H7 (cell line): ENCODE data around the gene SMCO4. TPM values are rescaled to one million over a fixed set of nuclear protein-coding genes. Genes with fewer than 3 reads are reported as not detected.
A peak's percentile ranks its signal among the peaks of the same experiment; 100 is the strongest.

Experiments used
- DNase-seq: peaks from one replicate; pipeline ENCODE4 v3.0.0; 2012
- H3K27me3 ChIP-seq: 2 replicates; pipeline ENCODE4 v1.6.0; 2011; ENCODE audit warnings: mild to moderate bottlenecking, low read length; ENCODE audit not compliant: control insufficient read depth, insufficient read depth
- H3K36me3 ChIP-seq: replicated peaks from 2 replicates; pipeline ENCODE4 v1.5.1; 2011; ENCODE audit warnings: low read length; ENCODE audit not compliant: control insufficient read depth, insufficient read depth
- H3K4me3 ChIP-seq: 2 replicates; pipeline ENCODE4 v1.5.1; 2011; ENCODE audit warnings: low read depth, mild to moderate bottlenecking, control low read depth, low read length, moderate library complexity; ENCODE audit not compliant: insufficient read depth
- total RNA-seq: library from RNA; depleted of rRNA; stranded (reverse); fragments of >200 nt; shearing (Covaris generic); gene quantifications from 2 replicates; pipeline ENCODE4 v1.2.3, GENCODE V29; 2014

SMCO4 gene
- total RNA-seq, 1 experiment from 2014 or later: 84.9 TPM

DNA sequence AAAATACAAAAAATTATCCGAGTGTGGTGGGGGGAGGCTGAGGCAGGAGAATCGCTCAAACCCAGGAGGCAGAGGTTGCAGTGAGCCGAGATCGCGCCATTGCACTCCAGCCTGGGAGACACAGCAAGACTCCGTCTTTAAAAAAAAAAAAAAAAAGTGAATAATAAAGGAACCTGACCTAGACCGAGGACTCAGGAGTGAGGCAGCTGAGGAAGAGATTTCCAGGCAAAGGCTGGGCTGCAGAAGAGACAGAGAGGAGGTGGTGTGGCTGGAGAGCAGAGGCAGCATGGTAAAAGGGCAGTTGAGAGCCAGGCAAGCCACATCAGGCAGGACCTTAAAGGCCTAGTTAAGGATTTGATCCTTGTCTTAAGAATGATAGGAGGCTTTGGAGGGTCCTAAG is 28.4 kb upstream of the SMCO4 start:
- Histone ChIP-seq H3K27me3 (no peaks in the 10 kb centered on the region), H3K36me3 (no peaks in the 10 kb centered on the region), H3K4me3 (no peak overlapping the region)
- peak; percentile 20 for DNase-seq

DNA sequence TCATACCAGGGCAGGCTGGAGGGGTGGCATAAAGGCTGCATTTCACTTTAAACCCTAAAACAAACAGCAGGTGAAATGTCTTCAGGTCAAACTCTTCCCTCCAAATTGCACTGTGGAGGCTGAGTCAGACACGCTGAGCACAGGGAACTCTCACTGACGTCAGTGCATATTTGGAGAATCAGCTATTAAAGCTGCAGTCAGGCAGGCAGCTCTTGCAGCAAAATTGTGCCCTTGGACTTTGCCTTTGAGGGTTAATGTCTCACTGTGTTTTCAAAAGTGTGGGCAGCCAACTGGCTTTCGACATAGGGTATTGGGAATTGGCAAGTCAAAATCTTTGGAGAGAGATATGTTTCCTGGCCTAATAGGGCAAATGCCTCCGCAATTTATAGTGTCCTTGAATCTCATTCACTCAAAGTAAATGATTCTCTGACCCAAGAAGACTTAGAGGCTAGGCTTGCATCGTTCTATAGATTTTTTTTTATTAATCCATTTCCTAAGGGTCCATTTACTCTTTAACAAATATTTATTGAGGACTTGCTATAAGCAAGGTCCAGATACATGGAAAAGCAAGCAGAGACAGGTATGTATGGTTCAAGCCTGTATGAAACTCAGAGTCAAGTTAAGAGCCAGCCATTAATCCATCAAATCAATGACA is 27.7 kb upstream of the SMCO4 start:
- no peak overlapping the region for H3K4me3 ChIP-seq
- H3K27me3 ChIP-seq: no peaks in the 10 kb centered on the region
- no peak for DNase-seq
- no peaks in the 10 kb centered on the region for H3K36me3 ChIP-seq

DNA sequence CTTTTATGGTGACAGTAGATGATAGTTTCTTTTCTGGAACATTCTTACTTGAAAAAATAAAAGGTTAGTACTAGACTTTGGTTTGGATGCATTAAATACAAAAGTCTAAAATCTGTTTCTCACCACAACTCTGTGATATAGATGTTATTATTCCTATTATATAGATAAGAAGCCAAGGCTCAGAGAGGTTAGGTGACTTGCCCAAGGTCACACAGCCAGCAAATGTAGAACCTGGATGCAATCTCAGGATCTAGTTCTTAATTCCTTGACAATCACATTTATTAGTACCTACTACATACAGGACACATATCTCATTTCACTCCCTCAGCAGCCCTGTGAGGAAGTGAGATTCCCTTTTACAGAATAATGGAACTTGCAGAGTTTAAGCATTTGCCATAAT is 26.3 kb upstream of the SMCO4 start:
- DNase-seq: no peak
- no peaks in the 10 kb centered on the region for H3K27me3 ChIP-seq
- no peaks in the 10 kb centered on the region for H3K36me3 ChIP-seq
- no peak overlapping the region for H3K4me3 ChIP-seq

DNA sequence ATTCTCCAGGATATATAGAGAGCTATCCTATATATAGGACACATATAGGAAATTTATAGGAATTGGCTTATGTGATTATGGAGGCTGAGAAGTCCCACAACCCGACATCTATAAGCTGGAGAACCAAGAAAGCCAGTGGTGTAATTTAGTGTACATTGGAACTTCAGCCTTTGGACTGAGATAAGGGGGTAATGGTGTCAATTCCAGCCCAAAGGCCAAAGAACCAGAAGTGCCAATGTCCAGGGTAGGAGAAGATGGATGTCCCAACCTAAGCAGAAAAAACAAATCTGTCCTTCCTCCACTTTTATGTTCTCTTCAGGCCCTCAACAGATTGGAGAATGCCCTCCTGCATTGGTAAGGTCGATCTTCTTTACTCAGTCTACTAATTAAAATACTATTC is 25.5 kb upstream of the SMCO4 start:
- Histone ChIP-seq H3K27me3 (no peaks in the 10 kb centered on the region), H3K4me3 (no peak overlapping the region), H3K36me3 (no peaks in the 10 kb centered on the region)
- no peak for DNase-seq

DNA sequence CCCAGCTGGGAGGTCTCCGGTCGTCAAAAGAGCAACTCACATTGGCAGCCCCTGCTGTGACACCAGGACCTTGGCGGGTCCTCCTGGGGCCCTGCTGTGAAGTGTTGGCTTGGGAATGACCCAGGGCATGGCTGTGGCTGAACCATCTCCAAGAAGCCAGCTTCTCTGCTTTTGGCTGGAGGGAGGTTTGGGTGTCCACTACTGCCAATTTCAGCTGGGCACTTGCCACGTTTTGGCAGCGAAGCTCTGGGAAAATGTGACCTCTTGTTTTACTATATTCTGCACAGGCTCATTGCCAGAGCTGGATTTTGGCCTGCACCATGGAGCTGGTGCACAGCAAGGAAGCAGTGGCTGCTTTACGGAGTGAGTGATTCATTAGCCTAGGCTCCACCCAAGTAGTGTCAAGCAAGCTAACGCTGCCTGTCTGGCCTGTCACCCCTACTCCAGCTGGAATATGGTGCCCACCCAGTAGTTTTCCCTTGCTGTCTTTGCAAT is 24.3 kb upstream of the SMCO4 start:
- Histone ChIP-seq H3K27me3 (no peaks in the 10 kb centered on the region), H3K36me3 (no peaks in the 10 kb centered on the region), H3K4me3 (no peak overlapping the region)
- no peak for DNase-seq

DNA sequence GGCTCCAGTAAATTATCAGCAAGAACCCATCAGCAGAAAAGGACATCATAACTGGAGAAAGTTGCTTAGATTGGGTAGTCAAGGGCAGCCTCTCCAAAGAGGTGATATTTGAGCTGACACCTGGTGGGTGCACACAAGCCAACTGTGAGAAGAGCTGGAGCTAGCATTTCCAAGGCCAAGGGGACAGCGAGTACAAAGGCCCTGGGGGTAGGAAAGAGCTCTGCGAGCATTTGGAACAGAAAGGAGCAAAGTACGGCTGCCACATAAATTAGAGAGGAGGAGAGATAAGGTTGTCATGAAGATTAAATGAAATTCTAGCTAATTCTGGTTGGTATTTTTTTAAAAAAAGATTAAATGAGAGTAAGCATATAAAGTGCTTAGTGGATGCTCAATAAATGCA is 21.7 kb upstream of the SMCO4 start:
- no peaks in the 10 kb centered on the region for H3K36me3 ChIP-seq
- H3K4me3 ChIP-seq: no peak overlapping the region
- DNase-seq: no peak
- no peaks in the 10 kb centered on the region for H3K27me3 ChIP-seq

DNA sequence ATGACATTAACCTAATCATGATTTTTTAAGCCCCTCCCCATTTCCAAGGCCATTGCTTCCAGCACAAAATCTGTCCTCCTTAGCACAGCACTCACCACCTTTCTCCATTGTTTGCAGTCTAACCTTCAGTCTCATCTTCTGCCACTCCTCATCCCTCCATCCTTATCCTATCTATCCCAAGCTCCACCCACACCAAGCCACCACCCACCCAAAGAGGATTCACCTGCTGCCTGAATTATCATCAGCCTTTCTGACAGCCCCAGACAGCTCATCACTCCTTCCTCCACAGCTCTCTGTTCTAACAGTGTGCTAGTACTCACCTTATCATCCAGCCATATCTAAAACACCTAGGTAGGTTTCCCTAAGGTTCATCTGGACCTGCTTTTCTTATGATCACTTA is 20.7 kb upstream of the SMCO4 start:
- Histone ChIP-seq H3K27me3 (no peaks in the 10 kb centered on the region), H3K4me3 (no peak overlapping the region), H3K36me3 (no peaks in the 10 kb centered on the region)
- no peak for DNase-seq

DNA sequence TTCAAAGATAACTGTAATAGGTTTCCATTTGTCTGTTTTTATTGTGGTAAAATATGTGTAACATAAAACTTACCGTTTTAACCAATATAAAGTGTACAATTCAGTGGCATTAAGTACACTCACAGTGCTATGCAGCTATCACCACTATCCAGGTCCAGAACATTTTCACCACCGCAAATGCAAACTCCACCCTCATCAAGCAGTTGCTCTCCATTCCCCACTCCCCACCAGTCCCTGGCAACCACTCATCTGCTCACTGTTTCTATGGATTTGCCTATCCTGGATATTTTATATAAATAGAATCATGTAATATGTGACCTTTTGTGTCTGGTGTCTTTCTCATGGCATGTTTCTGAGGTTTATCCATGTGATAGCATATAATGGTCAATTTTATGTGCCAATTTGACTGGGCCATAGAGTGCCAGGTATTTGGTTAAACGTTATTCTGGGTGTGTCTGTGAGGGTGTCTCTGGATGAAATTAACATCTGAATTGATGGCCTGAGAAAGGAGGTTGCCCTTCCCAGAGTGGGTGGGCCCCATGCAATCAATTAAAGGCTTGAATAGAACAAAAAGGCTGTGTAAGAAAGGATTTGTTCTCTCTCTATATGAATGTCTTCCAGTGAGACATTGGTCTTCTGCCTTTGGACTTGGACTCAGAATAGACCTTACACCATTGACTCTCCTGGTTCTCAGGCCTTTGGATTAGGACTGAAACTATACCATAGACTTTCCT is 17.2 kb upstream of the SMCO4 start:
- Histone ChIP-seq H3K36me3 (no peaks in the 10 kb centered on the region), H3K4me3 (no peak overlapping the region), H3K27me3 (no peaks in the 10 kb centered on the region)
- no peak for DNase-seq

DNA sequence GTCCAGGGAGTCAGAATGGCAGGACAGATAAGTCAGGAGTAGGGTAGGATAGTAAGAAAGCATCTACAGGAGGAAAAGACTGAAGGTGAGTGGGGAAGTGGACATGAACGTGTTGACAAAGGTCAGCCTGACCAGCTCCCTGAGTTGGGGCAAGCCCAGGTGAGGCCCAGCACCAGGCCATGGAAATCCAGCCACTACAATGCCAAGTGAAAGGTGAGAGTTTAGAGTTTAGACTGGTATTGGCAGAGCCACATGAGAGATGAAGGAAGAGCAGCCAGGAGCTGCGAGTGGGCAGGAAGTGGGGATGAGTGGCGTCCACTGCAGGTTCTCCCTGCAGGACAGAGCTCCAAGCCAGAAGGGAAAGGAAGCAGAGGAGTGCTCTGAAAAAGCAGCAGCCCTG is 16.5 kb upstream of the SMCO4 start:
- no peak overlapping the region for H3K4me3 ChIP-seq
- DNase-seq: no peak
- no peaks in the 10 kb centered on the region for H3K27me3 ChIP-seq
- H3K36me3 ChIP-seq: no peaks in the 10 kb centered on the region

DNA sequence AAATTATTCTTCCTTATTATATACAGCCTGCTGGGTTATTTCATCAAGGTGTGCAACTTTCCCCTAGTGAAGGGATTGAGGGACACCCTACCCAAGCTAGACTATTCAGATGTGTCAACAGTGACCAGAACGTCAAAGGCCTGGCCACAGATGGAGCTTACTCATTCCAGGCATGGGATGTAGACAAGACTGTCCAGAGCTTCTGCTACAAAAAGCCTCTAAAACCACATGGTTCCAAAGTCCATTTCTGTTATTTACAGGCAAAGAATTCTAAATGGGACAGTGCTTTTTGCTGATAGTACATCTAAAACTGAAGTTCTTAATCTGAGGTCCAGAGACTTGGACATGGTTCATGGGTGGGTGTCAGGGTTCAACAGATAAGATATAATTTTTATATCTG is 9.7 kb upstream of the SMCO4 start:
- H3K27me3 ChIP-seq: no peaks in the 10 kb centered on the region
- no peaks in the 10 kb centered on the region for H3K36me3 ChIP-seq
- DNase-seq: no peak
- no peak overlapping the region for H3K4me3 ChIP-seq

DNA sequence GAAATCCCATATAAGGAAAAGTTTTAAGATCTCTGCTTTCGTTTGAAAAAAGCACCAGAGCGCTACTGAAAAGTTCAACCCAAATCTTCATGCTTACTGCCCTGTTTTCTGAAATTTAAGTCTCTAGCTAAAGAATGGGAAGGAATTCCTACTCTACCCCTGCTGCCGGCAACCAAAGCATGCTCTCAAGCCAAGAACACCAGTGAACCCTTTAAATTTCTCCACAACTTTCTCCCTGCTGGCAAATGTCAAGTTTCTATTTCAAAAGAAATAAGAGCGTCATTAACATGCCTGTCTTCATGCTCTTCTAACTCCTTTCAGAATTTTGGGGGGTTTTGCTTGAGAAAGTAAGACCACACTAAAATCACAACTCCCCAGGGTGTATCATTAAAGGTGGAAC is 6.8 kb upstream of the SMCO4 start:
- Histone ChIP-seq H3K36me3 (no peaks in the 10 kb centered on the region), H3K27me3 (no peaks in the 10 kb centered on the region; the same call in 1 of the 2 replicates), H3K4me3 (no peak overlapping the region)
- no peak for DNase-seq

DNA sequence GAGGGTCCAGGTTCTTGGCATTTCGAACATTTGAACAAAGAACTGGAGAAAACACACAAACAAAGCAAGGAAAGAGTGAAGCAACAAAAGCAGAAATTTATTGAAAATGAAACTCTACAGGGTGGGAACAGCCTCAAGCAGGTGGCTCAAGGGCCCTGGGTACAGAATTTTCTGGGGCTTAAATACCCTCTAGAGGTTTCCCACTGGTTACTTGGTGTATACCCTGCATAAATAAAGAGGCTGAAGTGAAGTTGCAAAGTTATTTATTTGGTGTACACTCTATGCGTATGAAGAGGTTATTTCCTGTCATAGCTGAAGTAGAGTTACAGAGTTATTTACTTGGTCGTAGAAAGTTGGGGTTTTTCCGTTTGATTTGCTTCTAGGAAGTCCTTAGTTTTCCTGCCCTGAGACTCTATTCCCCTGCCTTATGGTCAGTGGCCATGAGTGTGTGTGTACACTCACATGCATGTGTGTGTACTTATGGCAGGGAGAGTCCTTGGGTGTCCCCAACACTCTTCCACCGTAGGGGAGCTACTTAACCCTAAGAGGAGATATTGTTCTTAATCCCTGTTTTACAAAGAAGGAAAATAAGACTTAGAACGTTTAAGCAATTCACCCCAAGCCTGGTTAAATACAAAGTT is 5.6 kb upstream of the SMCO4 start:
- Histone ChIP-seq H3K27me3 (no peaks in the 10 kb centered on the region; the same call in 1 of the 2 replicates), H3K4me3 (no peak overlapping the region), H3K36me3 (no peaks in the 10 kb centered on the region)
- no peak for DNase-seq

DNA sequence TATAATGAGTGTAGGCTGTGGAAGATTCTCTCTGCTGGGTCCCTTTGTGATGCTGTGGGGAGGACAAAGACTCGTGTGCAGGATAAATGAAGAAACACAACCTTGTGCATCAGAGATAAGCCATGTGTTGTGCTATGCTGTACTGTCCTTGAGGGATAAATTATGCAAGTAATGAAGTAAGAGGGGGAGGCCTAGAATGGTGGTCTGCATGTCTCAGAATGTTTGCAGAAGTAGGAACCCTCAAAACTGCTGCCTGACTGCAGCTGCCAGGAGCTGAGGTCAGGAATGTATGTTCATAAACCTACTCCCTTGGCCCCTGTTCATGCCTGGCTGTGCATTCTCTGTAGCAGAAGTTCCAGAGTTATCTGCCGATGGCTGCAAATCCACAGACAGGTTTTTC is 4.6 kb upstream of the SMCO4 start:
- Histone ChIP-seq H3K36me3 (no peaks in the 10 kb centered on the region), H3K4me3 (no peak overlapping the region), H3K27me3 (no peaks in the 10 kb centered on the region; the same call in 1 of the 2 replicates)
- no peak for DNase-seq

DNA sequence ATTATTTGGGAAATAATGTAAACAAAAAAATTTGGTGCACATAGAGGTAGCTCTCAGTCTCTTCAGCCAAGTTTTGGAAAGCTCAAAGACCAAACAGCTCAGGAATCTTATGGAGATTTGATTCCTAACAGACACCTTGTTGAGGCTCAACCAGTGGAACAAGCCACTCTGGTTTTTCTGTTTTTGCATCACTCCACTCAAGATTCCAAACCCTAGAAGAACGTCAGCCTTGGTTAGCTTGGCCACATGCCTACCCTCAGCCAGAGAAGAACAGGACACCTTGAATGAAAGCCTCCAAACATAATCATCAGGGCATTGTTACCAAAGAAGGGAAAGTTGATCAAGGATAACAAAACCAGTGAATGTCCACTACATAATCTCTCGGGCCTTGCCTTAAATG is 3.8 kb upstream of the SMCO4 start:
- H3K36me3 ChIP-seq: no peaks in the 10 kb centered on the region
- H3K4me3 ChIP-seq: no peak overlapping the region
- H3K27me3 ChIP-seq: no peaks in the 10 kb centered on the region; the same call in 1 of the 2 replicates
- no peak for DNase-seq

DNA sequence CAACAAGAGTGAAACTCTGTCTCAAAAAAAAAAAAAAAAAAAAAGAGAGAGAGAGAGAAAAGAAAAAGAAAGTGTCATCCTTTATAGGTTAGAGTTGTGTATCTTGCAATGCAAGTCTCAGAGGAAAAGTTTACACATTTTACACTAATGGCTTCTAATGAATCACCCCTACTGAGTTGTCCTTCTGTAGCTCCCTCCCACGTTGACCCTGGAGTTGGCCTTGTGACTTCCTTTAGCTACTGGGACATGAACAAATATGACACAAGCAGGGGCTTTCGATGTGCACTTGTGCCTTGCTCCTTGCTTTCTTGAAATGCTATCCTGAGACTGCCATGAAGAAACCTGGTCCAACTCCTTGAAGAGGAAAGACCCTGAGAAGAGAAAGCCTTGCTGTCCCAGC is 2.4 kb upstream of the SMCO4 start:
- H3K4me3 ChIP-seq: no peak overlapping the region
- no peaks in the 10 kb centered on the region for H3K36me3 ChIP-seq
- no peak for DNase-seq
- no peaks in the 10 kb centered on the region; the same call in 1 of the 2 replicates for H3K27me3 ChIP-seq
